Measurements from ENCODE around the gene RNF25.
A peak's percentile ranks its signal among the peaks of the same experiment; 100 is the strongest.

The RNF25 gene

GRCh38 chr2:218671097-218671653, 627 bp downstream of the RNF25 start:
- no peak for DNase-seq

GRCh38 chr2:218664653-218665052, 7.1 kb downstream of the RNF25 start:
- no peak for DNase-seq

- DNase-seq = no peak
Observed at GRCh38 chr2:218663901-218664300, 7.9 kb downstream of the RNF25 start.

GRCh38 chr2:218662827-218663226, 9.0 kb downstream of the RNF25 start:
- DNase-seq = no peak

GRCh38 chr2:218662377-218662776, 9.4 kb downstream of the RNF25 start:
- no peak for DNase-seq

- no peak for DNase-seq
Observed at GRCh38 chr2:218659988-218660358, 11.8 kb downstream of the RNF25 start.

- peak; percentile 96 for DNase-seq
Observed at GRCh38 chr2:218659258-218659987, 12.4 kb downstream of the RNF25 start, which contains the start of the genes BCS1L and ZNF142. Gene BCS1L (plus strand): TSS chr2:218659683. CDS start chr2:218660988, 1,305 bp downstream. Gene ZNF142 (minus strand): TSS chr2:218659623. CDS start chr2:218656429, 3,194 bp downstream.

- peak; percentile 50 for DNase-seq
Observed at GRCh38 chr2:218658671-218659257, 13.0 kb downstream of the RNF25 start.

- no peak for DNase-seq
Observed at GRCh38 chr2:218655751-218656150, 16.1 kb downstream of the RNF25 start.

- DNase-seq = no peak
Observed at GRCh38 chr2:218648787-218649100, 23.1 kb downstream of the RNF25 start.

- peak; percentile 24 for DNase-seq
Observed at GRCh38 chr2:218648088-218648786, 23.6 kb downstream of the RNF25 start.

GRCh38 chr2:218645126-218645525, 26.7 kb downstream of the RNF25 start:
- no peak for DNase-seq

- DNase-seq = no peak
Observed at GRCh38 chr2:218644721-218645120, 27.1 kb downstream of the RNF25 start.

GRCh38 chr2:218643751-218644310, 28.0 kb downstream of the RNF25 start:
- no peak for DNase-seq

GRCh38 chr2:218642786-218643185, 29.0 kb downstream of the RNF25 start:
- no peak for DNase-seq

- DNase-seq = no peak
Observed at GRCh38 chr2:218642121-218642656, 29.6 kb downstream of the RNF25 start.

GRCh38 chr2:218638372-218638771, 33.4 kb downstream of the RNF25 start:
- DNase-seq = no peak

- no peak for DNase-seq
Observed at GRCh38 chr2:218635719-218636118, 36.1 kb downstream of the RNF25 start.

- no peak for DNase-seq
Observed at GRCh38 chr2:218631837-218632236, 40.0 kb downstream of the RNF25 start.

GRCh38 chr2:218627939-218628338, 43.9 kb downstream of the RNF25 start:
- no peak for DNase-seq

GRCh38 chr2:218626369-218626768, 45.4 kb downstream of the RNF25 start:
- no peak for DNase-seq

- DNase-seq = no peak
Observed at GRCh38 chr2:218623366-218623705, 48.5 kb downstream of the RNF25 start.

All from stimulated activated naive CD4-positive, alpha-beta T cell treated with Interleukin-2 at 50 U/mL for 16 hours (primary cell).